22Rv1 (cell line): ENCODE results near the gene GAS6.

Experiments
- H3K27ac ChIP-seq: fragments of 450-650 bp; 2 replicates; pipeline ENCODE4 v1.5.1; 2017
- ZFX ChIP-seq: fragments of 450-650 bp; IDR thresholded peaks from 2 replicates; pipeline ENCODE4 v1.6.1; 2017; ENCODE audit warnings: antibody characterized with exemption, borderline replicate concordance
- TF ChIP-seq, protein P1 (sequence below): fragments of 450-650 bp; IDR thresholded peaks from 2 replicates; pipeline ENCODE4 v1.5.1; 2017; ENCODE audit warnings: mild to moderate bottlenecking

The GAS6 gene

DNA sequence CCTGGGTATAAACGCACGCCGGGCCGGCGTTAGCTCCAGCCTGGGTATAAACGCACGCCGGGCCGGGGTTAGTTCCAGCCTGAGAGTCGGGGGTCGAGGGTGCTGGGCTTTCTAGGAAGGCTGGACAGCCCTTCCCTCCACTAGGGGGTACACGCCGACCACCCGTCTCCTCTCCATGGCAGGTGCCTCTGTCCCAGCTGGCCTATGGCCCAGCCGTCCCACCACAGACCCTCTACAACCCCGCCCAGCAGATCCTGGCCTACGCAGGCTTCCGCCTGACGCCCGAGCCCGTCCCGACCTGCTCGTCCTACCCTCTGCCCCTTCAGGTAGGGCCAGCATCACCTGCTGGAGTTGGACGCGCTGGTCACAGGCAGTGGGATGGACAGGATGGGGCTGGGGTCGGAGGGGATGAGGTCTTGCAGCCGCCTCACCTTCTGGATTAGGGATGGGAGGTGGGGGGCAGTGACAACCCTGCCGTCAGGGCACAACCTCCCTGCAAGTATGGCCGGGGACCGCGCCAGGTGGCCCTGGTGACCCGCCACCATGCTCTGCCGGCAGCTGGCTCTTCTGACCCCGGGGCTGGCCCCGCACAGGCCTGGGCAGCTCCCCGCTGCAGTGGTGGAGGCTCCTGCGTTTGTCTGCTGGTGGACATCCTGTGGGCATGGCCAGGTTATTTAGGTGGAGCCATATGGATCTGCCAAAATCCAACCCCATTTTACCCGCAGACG, 59.0 kb downstream of the GAS6 start:
- TF ChIP-seq ZFX, result no peak
- TF ChIP-seq, protein P1, sequence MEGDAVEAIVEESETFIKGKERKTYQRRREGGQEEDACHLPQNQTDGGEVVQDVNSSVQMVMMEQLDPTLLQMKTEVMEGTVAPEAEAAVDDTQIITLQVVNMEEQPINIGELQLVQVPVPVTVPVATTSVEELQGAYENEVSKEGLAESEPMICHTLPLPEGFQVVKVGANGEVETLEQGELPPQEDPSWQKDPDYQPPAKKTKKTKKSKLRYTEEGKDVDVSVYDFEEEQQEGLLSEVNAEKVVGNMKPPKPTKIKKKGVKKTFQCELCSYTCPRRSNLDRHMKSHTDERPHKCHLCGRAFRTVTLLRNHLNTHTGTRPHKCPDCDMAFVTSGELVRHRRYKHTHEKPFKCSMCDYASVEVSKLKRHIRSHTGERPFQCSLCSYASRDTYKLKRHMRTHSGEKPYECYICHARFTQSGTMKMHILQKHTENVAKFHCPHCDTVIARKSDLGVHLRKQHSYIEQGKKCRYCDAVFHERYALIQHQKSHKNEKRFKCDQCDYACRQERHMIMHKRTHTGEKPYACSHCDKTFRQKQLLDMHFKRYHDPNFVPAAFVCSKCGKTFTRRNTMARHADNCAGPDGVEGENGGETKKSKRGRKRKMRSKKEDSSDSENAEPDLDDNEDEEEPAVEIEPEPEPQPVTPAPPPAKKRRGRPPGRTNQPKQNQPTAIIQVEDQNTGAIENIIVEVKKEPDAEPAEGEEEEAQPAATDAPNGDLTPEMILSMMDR, result no peak
- H3K27ac ChIP-seq, result no peak overlapping the region

DNA sequence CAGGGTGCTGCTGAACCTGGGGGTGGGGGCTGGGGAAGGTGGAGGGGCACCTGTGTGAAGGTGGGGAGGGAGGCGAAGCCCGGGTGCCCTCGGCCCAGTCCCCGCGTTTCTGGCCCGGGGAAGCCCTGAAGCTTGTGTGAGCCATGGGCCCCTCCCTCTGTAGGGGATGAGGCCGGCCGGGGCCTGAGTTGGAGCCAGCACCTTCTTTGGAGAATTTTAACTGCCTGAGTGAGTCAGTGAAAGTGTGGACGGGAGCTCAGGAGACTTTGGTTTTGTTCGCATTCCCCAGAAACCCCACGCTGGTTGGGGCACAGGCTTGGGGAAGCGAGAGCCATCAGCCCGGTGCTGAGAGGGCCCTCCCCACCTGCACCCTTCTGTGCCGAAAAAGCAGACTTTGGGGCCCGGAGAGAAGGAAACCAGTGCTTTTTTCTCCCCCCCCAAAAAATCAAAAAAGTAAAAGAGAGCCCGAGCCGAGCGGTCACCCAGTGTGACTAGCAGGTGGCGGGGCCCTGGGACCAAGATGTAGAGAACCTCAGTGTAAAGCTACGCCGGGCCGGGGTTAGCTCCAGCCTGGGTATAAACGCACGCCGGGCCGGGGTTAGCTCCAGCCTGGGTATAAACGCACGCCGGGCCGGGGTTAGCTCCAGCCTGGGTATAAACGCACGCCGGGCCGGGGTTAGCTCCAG, 59.7 kb downstream of the GAS6 start:
- no peak overlapping the region for H3K27ac ChIP-seq
- TF ChIP-seq, protein P1, result no peak
- TF ChIP-seq ZFX, result no peak

DNA sequence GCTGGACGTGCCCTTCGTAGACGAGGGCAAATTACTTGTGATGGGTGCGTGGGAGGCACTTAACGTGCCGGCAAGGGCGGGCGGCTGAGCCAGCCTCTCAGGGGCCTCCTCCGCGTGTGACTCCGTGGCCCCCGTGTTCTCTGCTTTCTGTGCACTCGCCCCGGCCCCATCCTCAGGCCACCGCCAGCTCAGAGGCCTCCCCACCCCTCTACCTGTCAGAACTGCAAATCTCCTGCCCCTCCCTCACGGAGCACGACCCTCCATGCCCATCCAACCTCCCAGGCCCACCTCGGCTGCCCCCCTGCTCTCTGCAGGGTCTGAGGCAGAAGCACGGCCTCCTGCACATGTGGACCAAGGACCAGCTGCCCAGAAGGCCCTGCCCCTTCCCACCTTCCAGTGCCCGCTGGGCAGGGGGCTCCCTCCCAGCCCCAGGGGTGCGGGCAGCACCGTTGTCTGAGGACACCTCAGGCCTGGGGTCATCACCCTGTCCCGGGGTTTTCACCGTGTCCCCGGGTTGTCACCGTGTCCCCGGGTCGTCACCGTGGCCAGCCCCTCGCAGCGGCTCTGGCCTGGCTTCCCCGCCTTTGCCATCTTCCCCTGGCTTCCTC, 60.4 kb downstream of the GAS6 start:
- no peak overlapping the region for H3K27ac ChIP-seq
- TF ChIP-seq, protein P1, result no peak
- no peak for TF ChIP-seq ZFX

DNA sequence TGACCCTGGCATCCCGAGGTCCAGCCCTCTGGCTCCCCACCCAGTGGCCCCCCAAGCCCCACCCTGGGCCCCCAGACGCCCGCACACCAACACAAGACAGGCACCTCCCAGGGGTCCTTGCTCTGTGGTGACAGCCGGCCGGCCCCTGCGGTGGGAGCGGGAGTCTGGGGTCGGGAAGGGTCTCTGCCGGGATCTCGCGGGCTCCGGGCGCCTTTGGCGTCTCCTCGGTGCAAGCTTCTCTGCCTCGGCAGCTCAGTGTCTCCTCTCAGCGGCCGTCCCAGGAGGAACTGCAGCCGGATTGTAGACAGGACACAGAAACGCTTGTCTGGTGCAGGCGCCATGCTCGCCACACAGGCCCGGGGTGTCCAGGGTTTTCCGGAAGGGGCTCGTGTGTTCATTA, 61.1 kb downstream of the GAS6 start:
- no peak overlapping the region for H3K27ac ChIP-seq
- no peak for TF ChIP-seq ZFX
- TF ChIP-seq, protein P1, result no peak

DNA sequence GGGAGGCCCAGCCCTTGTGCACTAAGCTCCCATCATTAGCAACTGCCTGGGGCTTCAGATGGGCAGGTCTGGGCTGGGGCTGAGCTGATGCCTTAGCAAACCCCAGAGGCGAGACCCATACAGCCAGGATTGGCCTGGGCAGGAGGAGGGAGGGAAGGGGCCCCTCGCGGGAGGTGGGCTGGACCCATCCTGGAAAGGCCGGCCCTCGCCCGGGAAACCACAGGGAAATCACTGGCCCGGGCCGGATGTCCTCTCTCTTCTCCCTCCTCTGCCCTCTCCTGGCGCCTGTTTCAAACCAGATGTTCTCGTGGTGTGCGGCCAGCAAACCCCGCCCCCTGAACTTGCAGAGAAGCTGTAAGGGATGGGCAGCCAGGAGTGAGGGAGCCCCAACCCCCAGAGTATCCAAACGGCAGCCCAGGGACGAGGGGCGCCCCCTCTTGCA, 61.8 kb downstream of the GAS6 start:
- TF ChIP-seq, protein P1, result no peak
- TF ChIP-seq ZFX, result no peak
- H3K27ac ChIP-seq, result no peak overlapping the region

DNA sequence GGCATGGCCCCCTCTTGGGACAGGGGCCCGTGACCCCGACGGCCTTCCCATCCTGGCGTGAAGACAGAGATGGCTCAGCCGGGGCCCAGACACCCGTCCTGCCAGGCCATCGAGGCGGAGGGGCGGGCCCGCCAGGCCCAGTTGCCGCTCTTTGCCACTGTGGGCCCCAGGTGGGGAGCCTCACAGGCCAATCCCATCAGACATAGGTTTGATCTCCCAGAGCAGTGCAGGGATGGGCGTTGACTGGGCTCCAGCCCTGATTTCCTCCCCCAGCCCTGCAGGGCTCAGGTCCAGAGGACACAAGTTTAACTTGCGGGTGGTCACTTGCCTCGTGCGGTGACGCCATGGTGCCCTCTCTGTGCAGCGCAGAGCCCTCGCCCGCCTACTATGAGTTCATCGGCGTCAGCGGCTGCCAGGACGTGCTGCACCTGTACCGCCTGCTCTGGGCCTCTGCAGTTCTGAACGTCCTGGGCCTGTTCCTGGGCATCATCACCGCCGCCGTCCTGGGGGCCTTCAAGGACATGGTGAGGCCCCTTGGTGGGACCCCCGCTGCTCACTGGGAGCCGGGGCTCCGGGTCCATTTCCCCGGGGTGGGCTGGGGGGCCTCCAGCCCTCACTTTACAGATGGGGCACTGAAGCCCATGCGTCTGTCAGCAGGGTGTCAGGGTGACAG, 62.5 kb downstream of the GAS6 start:
- H3K27ac ChIP-seq, result no peak overlapping the region
- TF ChIP-seq, protein P1, result no peak
- TF ChIP-seq ZFX, result no peak
